ENCODE results near the gene RAPGEF1.

Gene RAPGEF1

DNA sequence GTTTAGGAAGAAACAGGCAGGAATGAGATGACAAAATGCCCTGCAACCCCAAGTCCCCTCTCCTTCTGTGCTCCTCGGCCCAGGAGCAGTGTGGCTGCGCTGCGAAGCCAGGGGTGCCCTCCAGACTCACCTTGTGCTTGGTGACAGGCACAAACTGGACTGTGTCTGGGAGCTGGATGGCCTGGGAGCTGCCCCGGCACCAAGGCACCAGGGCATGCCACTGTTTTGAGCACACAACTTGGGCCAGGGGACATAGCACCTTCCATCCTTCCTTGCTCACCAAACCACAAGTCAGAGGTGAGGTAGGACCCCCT lies 143.5 kb downstream of the RAPGEF1 start:
- TF ChIP-seq, protein P1, sequence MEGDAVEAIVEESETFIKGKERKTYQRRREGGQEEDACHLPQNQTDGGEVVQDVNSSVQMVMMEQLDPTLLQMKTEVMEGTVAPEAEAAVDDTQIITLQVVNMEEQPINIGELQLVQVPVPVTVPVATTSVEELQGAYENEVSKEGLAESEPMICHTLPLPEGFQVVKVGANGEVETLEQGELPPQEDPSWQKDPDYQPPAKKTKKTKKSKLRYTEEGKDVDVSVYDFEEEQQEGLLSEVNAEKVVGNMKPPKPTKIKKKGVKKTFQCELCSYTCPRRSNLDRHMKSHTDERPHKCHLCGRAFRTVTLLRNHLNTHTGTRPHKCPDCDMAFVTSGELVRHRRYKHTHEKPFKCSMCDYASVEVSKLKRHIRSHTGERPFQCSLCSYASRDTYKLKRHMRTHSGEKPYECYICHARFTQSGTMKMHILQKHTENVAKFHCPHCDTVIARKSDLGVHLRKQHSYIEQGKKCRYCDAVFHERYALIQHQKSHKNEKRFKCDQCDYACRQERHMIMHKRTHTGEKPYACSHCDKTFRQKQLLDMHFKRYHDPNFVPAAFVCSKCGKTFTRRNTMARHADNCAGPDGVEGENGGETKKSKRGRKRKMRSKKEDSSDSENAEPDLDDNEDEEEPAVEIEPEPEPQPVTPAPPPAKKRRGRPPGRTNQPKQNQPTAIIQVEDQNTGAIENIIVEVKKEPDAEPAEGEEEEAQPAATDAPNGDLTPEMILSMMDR (IDR thresholded peaks at IDR 0.05; ENCODE audit: insufficient read depth, low read length, poor library complexity, severe bottlenecking) = no peak
- TF ChIP-seq EZH2phosphoT487 (conservative IDR thresholded peaks at IDR 0.05; ENCODE audit: low read length) = no peak
- Histone ChIP-seq H3K9ac (ENCODE audit: low read length) (no peak overlapping the region), H3K36me3 (ENCODE audit: low read length) (no peaks in the 10 kb centered on the region), H3K27ac (ENCODE audit: low read depth, low read length) (no peak overlapping the region), H3K79me2 (ENCODE audit: insufficient read depth, low read length) (no peaks in the 10 kb centered on the region), H4K20me1 (ENCODE audit: low read depth, low read length) (no peaks in the 10 kb centered on the region), H3K9me2 (replicated peaks; ENCODE audit: insufficient read depth, low read length) (no peaks in the 10 kb centered on the region), H3K4me2 (ENCODE audit: low read depth, low read length, poor library complexity, severe bottlenecking) (no peak overlapping the region), H2AFZ (ENCODE audit: low read depth, low read length, severe bottlenecking) (no peak overlapping the region), H3K4me3 (ENCODE audit: insufficient read depth, low read length, poor library complexity, severe bottlenecking) (no peak overlapping the region), H3K9me3 (ENCODE audit: insufficient read depth, low read length) (no peaks in the 10 kb centered on the region), H3K27me3 (ENCODE audit: low read length) (no peaks in the 10 kb centered on the region), H3F3A (ENCODE audit: insufficient read depth) (no peaks in the 10 kb centered on the region)

GRCh38 chr9:131595696-131596429 lies 144.0 kb downstream of the RAPGEF1 start:
- H3K27ac ChIP-seq (ENCODE audit: low read depth, low read length) = no peak overlapping the region
- H3K9ac ChIP-seq (ENCODE audit: low read length) = no peak overlapping the region
- H3K36me3 ChIP-seq (ENCODE audit: low read length) = no peaks in the 10 kb centered on the region

GRCh38 chr9:131594906-131595665 lies 144.8 kb downstream of the RAPGEF1 start:
- no peaks in the 10 kb centered on the region for H3F3A ChIP-seq (ENCODE audit: insufficient read depth)
- H3K27ac ChIP-seq (ENCODE audit: low read depth, low read length) = no peak overlapping the region
- H3K9me2 ChIP-seq (replicated peaks; ENCODE audit: insufficient read depth, low read length) = no peaks in the 10 kb centered on the region
- H3K4me3 ChIP-seq (ENCODE audit: insufficient read depth, low read length, poor library complexity, severe bottlenecking) = no peak overlapping the region
- H3K9me3 ChIP-seq (ENCODE audit: insufficient read depth, low read length) = no peaks in the 10 kb centered on the region
- no peaks in the 10 kb centered on the region for H3K27me3 ChIP-seq (ENCODE audit: low read length)
- no peak overlapping the region for H3K9ac ChIP-seq (ENCODE audit: low read length)
- no peaks in the 10 kb centered on the region for H4K20me1 ChIP-seq (ENCODE audit: low read depth, low read length)
- no peaks in the 10 kb centered on the region for H3K36me3 ChIP-seq (ENCODE audit: low read length)
- TF ChIP-seq, protein P1 (IDR thresholded peaks at IDR 0.05; ENCODE audit: insufficient read depth, low read length, poor library complexity, severe bottlenecking) = no peak
- no peak for TF ChIP-seq EZH2phosphoT487 (conservative IDR thresholded peaks at IDR 0.05; ENCODE audit: low read length)
- H2AFZ ChIP-seq (ENCODE audit: low read depth, low read length, severe bottlenecking) = no peak overlapping the region
- no peaks in the 10 kb centered on the region for H3K79me2 ChIP-seq (ENCODE audit: insufficient read depth, low read length)
- no peak overlapping the region for H3K4me2 ChIP-seq (ENCODE audit: low read depth, low read length, poor library complexity, severe bottlenecking)

More at GRCh38 chr9:131595696-131596429, 144.0 kb downstream of the RAPGEF1 start:
- Histone ChIP-seq H3F3A (ENCODE audit: insufficient read depth) (no peaks in the 10 kb centered on the region), H3K9me2 (replicated peaks; ENCODE audit: insufficient read depth, low read length) (no peaks in the 10 kb centered on the region), H3K4me2 (ENCODE audit: low read depth, low read length, poor library complexity, severe bottlenecking) (no peak overlapping the region), H3K79me2 (ENCODE audit: insufficient read depth, low read length) (no peaks in the 10 kb centered on the region), H3K4me3 (ENCODE audit: insufficient read depth, low read length, poor library complexity, severe bottlenecking) (no peak overlapping the region), H4K20me1 (ENCODE audit: low read depth, low read length) (no peaks in the 10 kb centered on the region), H2AFZ (ENCODE audit: low read depth, low read length, severe bottlenecking) (no peak overlapping the region), H3K27me3 (ENCODE audit: low read length) (no peaks in the 10 kb centered on the region), H3K9me3 (ENCODE audit: insufficient read depth, low read length) (no peaks in the 10 kb centered on the region)
- TF ChIP-seq, protein P1 (IDR thresholded peaks at IDR 0.05; ENCODE audit: insufficient read depth, low read length, poor library complexity, severe bottlenecking) = no peak
- no peak for TF ChIP-seq EZH2phosphoT487 (conservative IDR thresholded peaks at IDR 0.05; ENCODE audit: low read length)

Data from SU-DHL-6 (cell line).